Activated CD8-positive, alpha-beta memory T cell treated with anti-CD3 and anti-CD28 coated beads, Interleukin-2, amount 50 U/mL, for 4 hours (primary cell): ENCODE measurements around the gene ZNF396.
A peak's percentile ranks its signal among the peaks of the same experiment; 100 is the strongest.

Source experiments
- DNase-seq: peaks from one replicate; pipeline ENCODE4 v3.0.0-alpha.2; 2020

ZNF396 gene

GRCh38 chr18:35379421-35379820 lies 2.3 kb upstream of the ZNF396 start:
- DNase-seq = no peak

GRCh38 chr18:35378574-35378896 lies 1.4 kb upstream of the ZNF396 start:
- DNase-seq = no peak

- DNase-seq = no peak
Observed at GRCh38 chr18:35377875-35378573, 887 bp upstream of the ZNF396 start.

GRCh38 chr18:35376393-35376741 lies 770 bp downstream of the ZNF396 start:
- no peak for DNase-seq

- no peak for DNase-seq
Observed at GRCh38 chr18:35374708-35375107, 2.4 kb downstream of the ZNF396 start.

- DNase-seq = no peak
Observed at GRCh38 chr18:35371412-35372195, 5.5 kb downstream of the ZNF396 start.

GRCh38 chr18:35369126-35369525 lies 8.0 kb downstream of the ZNF396 start:
- no peak for DNase-seq

- no peak for DNase-seq
Observed at GRCh38 chr18:35368595-35368994, 8.5 kb downstream of the ZNF396 start.

GRCh38 chr18:35362531-35362930 lies 14.6 kb downstream of the ZNF396 start:
- no peak for DNase-seq

GRCh38 chr18:35361570-35362321 lies 15.4 kb downstream of the ZNF396 start:
- no peak for DNase-seq

GRCh38 chr18:35355140-35355618 lies 22.0 kb downstream of the ZNF396 start:
- DNase-seq = peak; percentile 59

GRCh38 chr18:35352778-35353177 lies 24.4 kb downstream of the ZNF396 start:
- no peak for DNase-seq

GRCh38 chr18:35352283-35352682 lies 24.9 kb downstream of the ZNF396 start:
- DNase-seq = no peak

GRCh38 chr18:35348001-35348400 lies 29.1 kb downstream of the ZNF396 start:
- DNase-seq = no peak

GRCh38 chr18:35345950-35346349 lies 31.2 kb downstream of the ZNF396 start:
- no peak for DNase-seq

- DNase-seq = no peak
Observed at GRCh38 chr18:35345460-35345921, 31.6 kb downstream of the ZNF396 start.

- DNase-seq = no peak
Observed at GRCh38 chr18:35344736-35345459, 32.2 kb downstream of the ZNF396 start.

- DNase-seq = peak; percentile 91
Observed at GRCh38 chr18:35343936-35344735, 33.0 kb downstream of the ZNF396 start, which contains the start of gene ZNF24. ZNF24 (minus strand) TSS chr18:35344420; CDS start chr18:35340650, 3,770 bp downstream.

- DNase-seq = no peak
Observed at GRCh38 chr18:35343488-35343935, 33.6 kb downstream of the ZNF396 start.

GRCh38 chr18:35337286-35337685 lies 39.9 kb downstream of the ZNF396 start:
- no peak for DNase-seq

GRCh38 chr18:35335866-35336265 lies 41.3 kb downstream of the ZNF396 start:
- no peak for DNase-seq

- DNase-seq = no peak
Observed at GRCh38 chr18:35334821-35335220, 42.3 kb downstream of the ZNF396 start.
